Astrocyte of the cerebellum (primary cell): ENCODE results near the gene CERS5.

Experiments
- DNase-seq: peaks from one replicate; pipeline ENCODE4 v3.0.0-alpha.2; 2011; ENCODE audit warnings: low read depth
- H3K4me3 ChIP-seq: 2 replicates; pipeline ENCODE4 v1.5.1; 2011; ENCODE audit warnings: mild to moderate bottlenecking, low read depth, low read length, moderate library complexity
- in situ Hi-C: cut with HindIII; loops from 2 replicates; pipeline ENCODE4 v1.10.0; 2017; ENCODE audit warnings: low sequenced_read_pairs
- TF ChIP-seq, protein P1 (sequence below): IDR thresholded peaks from 2 replicates; pipeline ENCODE4 v1.5.1; 2012; ENCODE audit warnings: low read length, low read depth, moderate library complexity, mild to moderate bottlenecking; ENCODE audit errors: missing control alignments

Gene CERS5

DNA sequence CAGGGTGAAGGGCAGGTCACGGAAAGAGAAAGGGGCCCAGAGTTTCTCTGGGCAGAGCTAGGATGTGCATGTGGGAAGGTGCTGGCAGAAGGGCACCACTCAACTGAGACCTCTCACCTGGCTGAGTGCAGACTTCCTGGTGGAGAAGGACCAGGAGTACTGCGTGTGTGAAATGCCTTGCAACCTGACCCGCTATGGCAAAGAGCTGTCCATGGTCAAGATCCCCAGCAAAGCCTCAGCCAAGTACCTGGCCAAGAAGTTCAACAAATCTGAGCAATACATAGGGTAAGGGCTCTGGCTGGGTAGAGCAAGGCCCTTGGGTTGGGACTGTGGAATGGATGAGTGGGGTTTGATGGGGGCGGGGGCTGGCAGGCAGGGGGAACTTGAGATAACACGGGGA, 87.4 kb downstream of the CERS5 start:
- no peak overlapping the region for H3K4me3 ChIP-seq
- no peak for DNase-seq
- in situ Hi-C loops, result no loop called here
- TF ChIP-seq, protein P1, sequence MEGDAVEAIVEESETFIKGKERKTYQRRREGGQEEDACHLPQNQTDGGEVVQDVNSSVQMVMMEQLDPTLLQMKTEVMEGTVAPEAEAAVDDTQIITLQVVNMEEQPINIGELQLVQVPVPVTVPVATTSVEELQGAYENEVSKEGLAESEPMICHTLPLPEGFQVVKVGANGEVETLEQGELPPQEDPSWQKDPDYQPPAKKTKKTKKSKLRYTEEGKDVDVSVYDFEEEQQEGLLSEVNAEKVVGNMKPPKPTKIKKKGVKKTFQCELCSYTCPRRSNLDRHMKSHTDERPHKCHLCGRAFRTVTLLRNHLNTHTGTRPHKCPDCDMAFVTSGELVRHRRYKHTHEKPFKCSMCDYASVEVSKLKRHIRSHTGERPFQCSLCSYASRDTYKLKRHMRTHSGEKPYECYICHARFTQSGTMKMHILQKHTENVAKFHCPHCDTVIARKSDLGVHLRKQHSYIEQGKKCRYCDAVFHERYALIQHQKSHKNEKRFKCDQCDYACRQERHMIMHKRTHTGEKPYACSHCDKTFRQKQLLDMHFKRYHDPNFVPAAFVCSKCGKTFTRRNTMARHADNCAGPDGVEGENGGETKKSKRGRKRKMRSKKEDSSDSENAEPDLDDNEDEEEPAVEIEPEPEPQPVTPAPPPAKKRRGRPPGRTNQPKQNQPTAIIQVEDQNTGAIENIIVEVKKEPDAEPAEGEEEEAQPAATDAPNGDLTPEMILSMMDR, result no peak
